Activated B cell treated with CpG ODN at 0.5 μM for 24 hours (primary cell): Measurements from ENCODE around the gene CDH16. TPM values are rescaled to one million over a fixed set of nuclear protein-coding genes. Genes with fewer than 3 reads are reported as not detected.
"Not testable (repeated sequence)": the region's sequence is repeated elsewhere in the genome, so short reads cannot be mapped to it uniquely, and the experiment has no call there.

Experiments
- ATAC-seq: fragments of 200-7000 bp; cut with Tn5 transposase; one replicate; pipeline ENCODE4 v1.10.0; 2021; ENCODE audit warnings: low read depth, mild to moderate bottlenecking, moderate library complexity
- CTCF ChIA-PET: fragments of 350-600 bp; sonication (Branson Sonifier 250); formaldehyde crosslinking; loops from one replicate; lab custom pipeline; 2021; ENCODE audit warnings: antibody characterized with exemption; lab: Charles Lee
- POLR2A ChIA-PET: fragments of 350-600 bp; sonication (Branson Sonifier 250); formaldehyde crosslinking; loops from one replicate; lab custom pipeline; 2021; ENCODE audit warnings: antibody characterized with exemption; lab: Charles Lee
- DNase-seq: peaks from one replicate; pipeline ENCODE4 v3.0.0; 2022
- H3K27ac Mint-ChIP-seq: one replicate; pipeline ENCODE4 v1.8.0; 2020; ENCODE audit warnings: mixed read lengths
- H3K27me3 Mint-ChIP-seq: one replicate; pipeline ENCODE4 v1.8.0; 2021; ENCODE audit warnings: mixed read lengths
- H3K36me3 Mint-ChIP-seq: one replicate; pipeline ENCODE4 v1.8.0; 2021; ENCODE audit warnings: low read depth, mixed read lengths
- H3K4me1 Mint-ChIP-seq: one replicate; pipeline ENCODE4 v1.8.0; 2021; ENCODE audit warnings: mixed read lengths
- H3K4me3 Mint-ChIP-seq: one replicate; pipeline ENCODE4 v1.8.0; 2020; ENCODE audit warnings: mild to moderate bottlenecking, mixed read lengths
- H3K9me3 Mint-ChIP-seq: one replicate; pipeline ENCODE4 v1.8.0; 2020; ENCODE audit warnings: mixed read lengths
- intact Hi-C: fragments of 100-400 bp; cut with micrococcal nuclease; formaldehyde crosslinking; loops from one replicate; pipeline ENCODE4 v1.15.1; 2024
- total RNA-seq: library from RNA; stranded (reverse); gene quantifications from 2 replicates; pipeline ENCODE4 v1.2.3, GENCODE V29; 2022
- TF ChIP-seq, protein P1 (sequence below): fragments of 200-600 bp; IDR thresholded peaks from one replicate; pipeline ENCODE4 v1.8.0; 2022; ENCODE audit warnings: antibody characterized with exemption, mild to moderate bottlenecking

Gene CDH16
- total RNA-seq, 1 donor from 2014 or later: not detected

DNA sequence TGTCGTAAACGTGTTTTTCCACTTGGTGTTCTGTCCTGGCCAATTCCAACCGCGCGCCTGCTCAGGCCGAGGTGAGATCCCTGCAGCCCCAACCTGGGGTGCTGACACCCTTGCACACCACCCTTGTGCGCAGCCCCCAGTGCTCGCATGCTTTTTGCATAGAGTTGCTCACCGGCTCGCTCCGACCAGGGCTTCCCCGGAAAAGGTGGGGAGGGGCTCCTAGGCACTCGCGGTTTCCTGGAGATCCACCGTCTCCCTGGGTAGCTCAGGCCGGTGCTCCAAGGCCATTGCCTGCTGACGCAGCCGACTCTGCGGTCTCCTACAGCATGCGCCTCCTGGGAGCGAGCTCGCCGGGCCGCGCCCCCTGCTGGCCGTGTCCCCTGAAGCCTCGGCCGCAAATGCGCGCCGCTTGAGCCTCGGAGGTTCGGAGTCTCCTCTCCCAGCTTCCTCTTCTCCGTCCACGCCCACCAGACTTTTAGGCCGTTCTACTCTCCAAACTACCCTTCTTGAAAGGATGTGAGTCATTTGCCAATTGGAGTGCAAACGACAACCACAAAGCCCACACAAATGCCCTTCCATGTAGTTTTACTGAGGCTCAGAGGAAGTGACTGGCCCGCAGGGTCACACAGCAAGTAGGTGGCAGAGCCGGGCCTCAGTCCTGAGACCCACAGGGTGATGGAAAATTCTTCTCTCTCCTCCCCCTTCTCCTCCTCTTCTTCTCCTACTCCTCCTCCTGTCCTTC, 45.6 kb downstream of the CDH16 start:
- H3K27ac Mint-ChIP-seq: peak overlapping the region; percentile 76
- ChIA-PET CTCF (interaction anchor here (1.0 to 3.5 kb wide), 10 partner anchors 11 to 467 kb away, joined by 3 to 17 read pairs (median 4); partner anchors contain the start of genes DYNC1LI2 and NAE1), POLR2A (interaction anchor here (0.6 to 1.0 kb wide), 3 partner anchors 42 to 661 kb away, joined by 5 to 6 read pairs (median 5); partner anchors contain the start of genes CIAO2B and NAE1)
- H3K4me3 Mint-ChIP-seq: peak overlapping the region; percentile 80
- peak; percentile 95 for ATAC-seq
- intact Hi-C loops: loop anchor here (1.0 to 2.0 kb wide), 3 partner anchors 43 to 122 kb away; partner anchors contain the start of genes CES2, CIAO2B, DYNC1LI2 and NAE1
- TF ChIP-seq, protein P1, sequence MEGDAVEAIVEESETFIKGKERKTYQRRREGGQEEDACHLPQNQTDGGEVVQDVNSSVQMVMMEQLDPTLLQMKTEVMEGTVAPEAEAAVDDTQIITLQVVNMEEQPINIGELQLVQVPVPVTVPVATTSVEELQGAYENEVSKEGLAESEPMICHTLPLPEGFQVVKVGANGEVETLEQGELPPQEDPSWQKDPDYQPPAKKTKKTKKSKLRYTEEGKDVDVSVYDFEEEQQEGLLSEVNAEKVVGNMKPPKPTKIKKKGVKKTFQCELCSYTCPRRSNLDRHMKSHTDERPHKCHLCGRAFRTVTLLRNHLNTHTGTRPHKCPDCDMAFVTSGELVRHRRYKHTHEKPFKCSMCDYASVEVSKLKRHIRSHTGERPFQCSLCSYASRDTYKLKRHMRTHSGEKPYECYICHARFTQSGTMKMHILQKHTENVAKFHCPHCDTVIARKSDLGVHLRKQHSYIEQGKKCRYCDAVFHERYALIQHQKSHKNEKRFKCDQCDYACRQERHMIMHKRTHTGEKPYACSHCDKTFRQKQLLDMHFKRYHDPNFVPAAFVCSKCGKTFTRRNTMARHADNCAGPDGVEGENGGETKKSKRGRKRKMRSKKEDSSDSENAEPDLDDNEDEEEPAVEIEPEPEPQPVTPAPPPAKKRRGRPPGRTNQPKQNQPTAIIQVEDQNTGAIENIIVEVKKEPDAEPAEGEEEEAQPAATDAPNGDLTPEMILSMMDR: peak; percentile 51
- peaks cover 15% of the 10 kb centered on the region for H3K4me1 Mint-ChIP-seq
- no peaks in the 10 kb centered on the region for H3K27me3 Mint-ChIP-seq
- H3K36me3 Mint-ChIP-seq: no peaks in the 10 kb centered on the region
- no peaks in the 10 kb centered on the region for H3K9me3 Mint-ChIP-seq
- peak; percentile 87 for DNase-seq

DNA sequence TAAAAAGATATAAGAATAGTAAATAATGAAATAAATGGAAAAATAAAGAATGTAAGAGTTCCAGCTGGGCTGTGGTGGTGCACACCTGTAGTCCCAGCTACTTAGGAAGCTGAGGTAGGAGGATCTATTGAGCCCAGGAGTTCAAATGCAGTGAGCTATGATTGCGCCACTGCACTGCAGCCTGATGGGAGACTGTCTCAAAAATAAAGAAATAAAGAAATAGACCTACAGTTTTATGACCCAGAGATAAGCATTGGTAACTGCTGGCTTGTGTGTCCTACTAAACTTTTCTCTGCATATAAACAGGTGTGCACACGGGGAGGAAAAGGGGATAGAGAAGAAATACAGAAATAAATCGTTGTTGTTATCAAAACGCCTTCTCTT, 46.1 kb downstream of the CDH16 start:
- intact Hi-C loops: loop anchor here (2.0 kb wide), 2 partner anchors 62 to 122 kb away; partner anchors contain the start of genes CES2, CIAO2B and DYNC1LI2
- no peak for ATAC-seq
- TF ChIP-seq, protein P1: no peak
- Mint-ChIP-seq H3K27me3 (peaks cover 2% of the 10 kb centered on the region), H3K4me3 (peak overlapping the region; percentile 80), H3K9me3 (no peaks in the 10 kb centered on the region), H3K4me1 (peaks cover 15% of the 10 kb centered on the region), H3K27ac (no peak overlapping the region), H3K36me3 (no peaks in the 10 kb centered on the region)
- ChIA-PET POLR2A (interaction anchor here (1.0 kb wide), 1 partner anchor 62 kb away, joined by 6 read pairs; the partner anchor contains the start of gene CIAO2B), CTCF (interaction anchor here (0.7 to 3.5 kb wide), 11 partner anchors 8 to 467 kb away, joined by 3 to 17 read pairs (median 4); partner anchors contain the start of genes DYNC1LI2, NAE1 and PDP2)
- DNase-seq: no peak

DNA sequence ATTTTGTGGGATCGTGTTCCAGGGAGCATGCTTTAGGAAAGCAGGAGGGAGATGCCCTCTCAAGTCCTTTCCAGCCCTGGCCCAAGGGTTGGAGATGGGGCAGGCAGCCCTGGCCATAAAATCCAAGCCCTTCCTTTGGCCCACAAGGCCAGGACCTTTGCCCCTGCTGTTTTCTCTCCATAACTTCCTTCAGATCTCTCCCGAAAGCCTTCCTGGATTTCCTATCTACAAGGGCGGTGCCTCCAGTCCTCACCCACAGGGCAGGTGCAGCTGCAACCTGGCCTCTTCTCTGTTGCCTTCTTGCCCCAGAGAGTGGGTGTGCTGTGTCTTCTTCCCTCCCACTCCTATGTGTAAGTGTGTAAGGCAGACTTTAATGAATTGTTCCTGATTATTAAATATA, 46.8 kb downstream of the CDH16 start:
- ChIA-PET POLR2A (interaction anchor here (0.7 kb wide), 1 partner anchor 534 kb away, joined by 3 read pairs; no protein-coding TSS in a partner anchor), CTCF (interaction anchor here (0.7 to 3.5 kb wide), 4 partner anchors 9 to 466 kb away, joined by 3 to 17 read pairs (median 8); partner anchors contain the start of genes NAE1 and PDP2)
- DNase-seq (no peak), ATAC-seq (no peak)
- H3K4me1 Mint-ChIP-seq: peaks cover 15% of the 10 kb centered on the region
- intact Hi-C loops: loop anchor here (2.0 kb wide), 2 partner anchors 63 to 121 kb away; partner anchors contain the start of genes CES2, CIAO2B and DYNC1LI2
- no peak overlapping the region for H3K27ac Mint-ChIP-seq
- H3K4me3 Mint-ChIP-seq: no peak overlapping the region
- no peaks in the 10 kb centered on the region for H3K36me3 Mint-ChIP-seq
- TF ChIP-seq, protein P1: no peak
- H3K9me3 Mint-ChIP-seq: no peaks in the 10 kb centered on the region
- H3K27me3 Mint-ChIP-seq: peaks cover 2% of the 10 kb centered on the region

DNA sequence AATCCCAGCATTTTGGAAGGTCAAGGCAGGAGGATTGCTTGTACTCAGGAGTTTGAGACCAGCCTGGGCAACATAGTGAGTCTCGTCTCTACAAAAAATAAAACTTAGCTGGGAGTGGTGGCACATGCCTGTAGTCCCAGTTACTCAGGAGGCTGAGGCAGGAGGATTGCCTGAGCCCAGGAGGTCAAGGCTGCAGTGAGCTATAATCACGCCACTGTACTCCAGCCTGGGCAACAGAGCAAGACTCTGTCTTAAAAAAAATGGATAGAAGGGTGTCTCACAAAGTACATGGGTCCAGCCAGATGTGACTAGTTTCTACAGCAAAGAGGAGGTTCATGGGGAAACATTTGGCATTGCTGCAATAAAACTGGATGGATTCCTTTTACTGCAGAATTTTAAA, 47.3 kb downstream of the CDH16 start:
- H3K36me3 Mint-ChIP-seq, H3K9me3 Mint-ChIP-seq, H3K27me3 Mint-ChIP-seq, ATAC-seq, H3K27ac Mint-ChIP-seq, intact Hi-C loops, H3K4me3 Mint-ChIP-seq, DNase-seq: not testable (repeated sequence)
- POLR2A ChIA-PET: interaction anchor here (0.7 kb wide), 1 partner anchor 533 kb away, joined by 3 read pairs; no protein-coding TSS in a partner anchor
- CTCF ChIA-PET: interaction anchor here (1.9 to 3.5 kb wide), 2 partner anchors 41 to 465 kb away, joined by 6 to 14 read pairs; partner anchors contain the start of gene NAE1
- peaks cover 15% of the 10 kb centered on the region for H3K4me1 Mint-ChIP-seq

DNA sequence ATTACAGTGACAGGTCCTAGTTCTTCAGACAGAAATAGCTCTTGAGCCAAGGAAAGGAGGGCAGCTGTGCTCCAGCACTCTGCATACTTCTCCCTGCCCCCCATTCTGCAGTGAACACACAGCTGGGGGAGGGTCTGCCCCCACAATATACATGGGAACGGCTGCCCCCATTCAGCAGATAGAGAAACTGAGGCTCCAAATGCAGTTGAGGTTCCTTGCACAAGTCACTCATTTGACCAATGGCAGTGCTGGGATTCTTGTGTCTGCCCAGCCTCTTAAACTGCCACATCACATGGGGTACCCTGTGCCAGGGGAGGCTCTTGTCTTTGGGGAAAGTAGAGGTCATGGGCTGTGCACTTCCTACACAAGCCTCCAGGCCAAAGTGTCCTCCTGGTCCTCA, 49.3 kb downstream of the CDH16 start:
- no peak for ATAC-seq
- peaks cover 6% of the 10 kb centered on the region for H3K27me3 Mint-ChIP-seq
- peaks cover 15% of the 10 kb centered on the region for H3K4me1 Mint-ChIP-seq
- CTCF ChIA-PET: interaction anchor here (1.9 to 4.9 kb wide), 3 partner anchors 39 to 463 kb away, joined by 6 to 57 read pairs (median 51); partner anchors contain the start of gene NAE1
- DNase-seq: no peak
- TF ChIP-seq, protein P1: no peak
- no peak overlapping the region for H3K27ac Mint-ChIP-seq
- intact Hi-C loops: loop anchor here (5.0 kb wide), 1 partner anchor 262 kb away; no protein-coding TSS in a partner anchor
- H3K9me3 Mint-ChIP-seq: no peaks in the 10 kb centered on the region
- H3K4me3 Mint-ChIP-seq: no peak overlapping the region
- POLR2A ChIA-PET: interaction anchor here (2.2 kb wide), 1 partner anchor 39 kb away, joined by 11 read pairs; the partner anchor contains the start of gene NAE1
- H3K36me3 Mint-ChIP-seq: no peaks in the 10 kb centered on the region
